Mucosa of rectum (tissue), 2 donors: ENCODE results near the gene NOC2L.
A peak's percentile ranks its signal among the peaks of the same experiment; 100 is the strongest.
"Not testable (repeated sequence)": the region's sequence is repeated elsewhere in the genome, so short reads cannot be mapped to it uniquely, and the experiment has no call there.

Experiments
- H3K27ac ChIP-seq, 2 donors: one replicate each; pipeline ENCODE4 v1.7.0; 2013; ENCODE audit warnings: inconsistent platforms in 2 of 2, low read depth in 2 of 2, low read length in 2 of 2
- H3K27me3 ChIP-seq, 2 donors: one replicate each; pipeline ENCODE4 v1.7.0; 2013; ENCODE audit warnings: low read length in 2 of 2; ENCODE audit not compliant: control insufficient read depth in 2 of 2, insufficient read depth in 2 of 2
- H3K36me3 ChIP-seq, 2 donors: one replicate each; pipeline ENCODE4 v1.7.0; 2013; ENCODE audit warnings: low read length in 2 of 2; ENCODE audit not compliant: control insufficient read depth in 2 of 2, insufficient read depth in 2 of 2
- H3K4me1 ChIP-seq, 2 donors: one replicate each; pipeline ENCODE4 v1.7.0; 2013; ENCODE audit warnings: low read length in 2 of 2, mild to moderate bottlenecking in 1 of 2; ENCODE audit not compliant: control insufficient read depth in 2 of 2, insufficient read depth in 2 of 2
- H3K4me3 ChIP-seq, 2 donors: one replicate each; pipeline ENCODE4 v1.7.0; 2013; ENCODE audit warnings: low read length in 2 of 2
- H3K9ac ChIP-seq, 2 donors: one replicate each; pipeline ENCODE4 v1.7.0; 2013; ENCODE audit warnings: low read length in 2 of 2, low read depth in 1 of 2, mild to moderate bottlenecking in 1 of 2
- H3K9me3 ChIP-seq, 2 donors: one replicate each; pipeline ENCODE4 v1.7.0; 2013; ENCODE audit warnings: low read length in 2 of 2; ENCODE audit not compliant: control insufficient read depth in 2 of 2
- donor health status: healthy.
- donor health status: Normal muscosa, but diverticular disease.

The NOC2L gene

GRCh38 chr1:980602-981395 is 21.7 kb upstream of the NOC2L start:
- Histone ChIP-seq H3K4me1 (peaks cover 4 to 5% of the 10 kb centered on the region in 2 donors), H3K4me3 (no peak overlapping the region), H3K9me3 (no peaks in the 10 kb centered on the region), H3K27ac (no peak overlapping the region), H3K9ac (no peak overlapping the region), H3K36me3 (no peaks in the 10 kb centered on the region), H3K27me3 (peaks cover 17 to 25% of the 10 kb centered on the region in 2 donors)

- Histone ChIP-seq H3K9me3 (no peaks in the 10 kb centered on the region), H3K4me1 (peaks cover 6% of the 10 kb centered on the region in 2 donors), H3K36me3 (no peaks in the 10 kb centered on the region), H3K4me3 (no peak overlapping the region), H3K9ac (no peak overlapping the region), H3K27me3 (peaks cover 14 to 25% of the 10 kb centered on the region in 2 donors), H3K27ac (no peak overlapping the region)
Observed at GRCh38 chr1:980137-980571, 21.1 kb upstream of the NOC2L start.

- H3K9me3 ChIP-seq: no peaks in the 10 kb centered on the region
- H3K9ac ChIP-seq: no peak overlapping the region
- H3K4me1 ChIP-seq: peaks cover 6% of the 10 kb centered on the region in 2 donors
- peaks cover 12 to 25% of the 10 kb centered on the region in 2 donors for H3K27me3 ChIP-seq
- H3K4me3 ChIP-seq: no peak overlapping the region
- no peak overlapping the region for H3K27ac ChIP-seq
- no peaks in the 10 kb centered on the region for H3K36me3 ChIP-seq
Observed at GRCh38 chr1:979744-980072, 20.7 kb upstream of the NOC2L start.

GRCh38 chr1:978835-979743 is 20.0 kb upstream of the NOC2L start:
- Histone ChIP-seq H3K27ac (no peak overlapping the region), H3K9ac (no peak overlapping the region), H3K9me3 (no peaks in the 10 kb centered on the region), H3K27me3 (peaks cover 12 to 25% of the 10 kb centered on the region in 2 donors), H3K36me3 (no peaks in the 10 kb centered on the region), H3K4me3 (no peak overlapping the region), H3K4me1 (peaks cover 6% of the 10 kb centered on the region in 2 donors)

- Histone ChIP-seq H3K4me1 (peaks cover 6% of the 10 kb centered on the region in 2 donors), H3K27me3 (peaks cover 12 to 27% of the 10 kb centered on the region in 2 donors), H3K36me3 (no peaks in the 10 kb centered on the region), H3K9me3 (no peaks in the 10 kb centered on the region), H3K4me3 (no peak overlapping the region), H3K27ac (no peak overlapping the region), H3K9ac (no peak overlapping the region)
Observed at GRCh38 chr1:978069-978834, 19.2 kb upstream of the NOC2L start.

- H3K27ac ChIP-seq, H3K36me3 ChIP-seq, H3K4me1 ChIP-seq, H3K9ac ChIP-seq, H3K9me3 ChIP-seq, H3K4me3 ChIP-seq: not testable (repeated sequence)
- peaks cover 0 to 14% of the 10 kb centered on the region in 2 donors for H3K27me3 ChIP-seq
Observed at GRCh38 chr1:976791-977190, 17.7 kb upstream of the NOC2L start.

GRCh38 chr1:975896-976683 is 17.0 kb upstream of the NOC2L start:
- H3K4me1 ChIP-seq: peaks cover 6% of the 10 kb centered on the region in 2 donors
- H3K27me3 ChIP-seq: peaks cover 0 to 15% of the 10 kb centered on the region in 2 donors
- H3K9ac ChIP-seq: no peak overlapping the region
- peak overlapping the region; percentile 35 to 44 for H3K4me3 ChIP-seq
- no peaks in the 10 kb centered on the region for H3K9me3 ChIP-seq
- no peaks in the 10 kb centered on the region for H3K36me3 ChIP-seq
- no peak overlapping the region for H3K27ac ChIP-seq

- no peaks in the 10 kb centered on the region for H3K36me3 ChIP-seq
- H3K4me3 ChIP-seq: no peak overlapping the region
- peaks cover under 1 to 13% of the 10 kb centered on the region in 2 donors for H3K27me3 ChIP-seq
- peaks cover 6% of the 10 kb centered on the region in 2 donors for H3K4me1 ChIP-seq
- no peak overlapping the region for H3K27ac ChIP-seq
- H3K9me3 ChIP-seq: no peaks in the 10 kb centered on the region
- no peak overlapping the region for H3K9ac ChIP-seq
Observed at GRCh38 chr1:975365-975764, 16.3 kb upstream of the NOC2L start.

GRCh38 chr1:974687-975328 is 15.8 kb upstream of the NOC2L start:
- Histone ChIP-seq H3K9ac (no peak overlapping the region), H3K27me3 (peaks cover 2 to 11% of the 10 kb centered on the region in 2 donors), H3K36me3 (no peaks in the 10 kb centered on the region), H3K27ac (no peak overlapping the region), H3K4me1 (peaks cover 6% of the 10 kb centered on the region in 2 donors), H3K9me3 (no peaks in the 10 kb centered on the region), H3K4me3 (no peak overlapping the region)
